GM12891 (cell line): ENCODE data around the gene FZD7.

Source experiments
- POLR2A ChIP-seq: IDR thresholded peaks from 2 replicates; pipeline ENCODE4 v1.6.1; 2011; ENCODE audit warnings: low read depth, low read length, control low read depth
- POLR2AphosphoS5 ChIP-seq: IDR thresholded peaks from 2 replicates; pipeline ENCODE4 v1.6.1; 2011; ENCODE audit warnings: low read depth, low read length, control low read depth
- POU2F2 ChIP-seq: IDR thresholded peaks from 2 replicates; pipeline ENCODE4 v1.6.1; 2011; ENCODE audit warnings: low read depth, mild to moderate bottlenecking, control low read depth, low read length, moderate library complexity
- SPI1 ChIP-seq: IDR thresholded peaks from 2 replicates; pipeline ENCODE4 v1.6.1; 2011; ENCODE audit warnings: low read depth, low read length, control low read depth
- TAF1 ChIP-seq: IDR thresholded peaks from 2 replicates; pipeline ENCODE4 v1.6.1; 2011; ENCODE audit warnings: low read depth, low read length, control low read depth

DNA sequence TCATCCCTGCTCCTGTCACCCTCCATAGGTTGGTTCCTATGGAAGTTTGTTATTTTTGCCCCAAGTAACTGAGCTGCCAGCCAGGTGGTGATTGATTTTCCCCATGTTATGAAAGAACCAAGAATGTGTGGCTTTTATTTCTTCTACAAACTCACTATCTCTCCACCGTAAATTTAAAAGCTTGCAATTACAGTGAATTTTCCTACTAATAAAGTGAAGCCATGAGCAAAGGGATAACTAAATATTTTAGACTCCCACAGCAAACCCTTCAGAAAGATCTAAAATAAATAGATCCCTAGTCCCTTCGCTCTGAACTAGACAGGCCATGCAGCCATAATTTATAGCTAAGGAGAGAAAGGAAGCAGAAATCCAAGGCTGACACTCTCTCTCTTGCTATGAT, 33.2 kb downstream of the FZD7 start:
- TF ChIP-seq POLR2AphosphoS5 = no peak
- no peak for TF ChIP-seq TAF1
- no peak for TF ChIP-seq POLR2A
- TF ChIP-seq POU2F2 = no peak
- TF ChIP-seq SPI1 = no peak
